Measurements from ENCODE around the gene RYR1.

The RYR1 gene

DNA sequence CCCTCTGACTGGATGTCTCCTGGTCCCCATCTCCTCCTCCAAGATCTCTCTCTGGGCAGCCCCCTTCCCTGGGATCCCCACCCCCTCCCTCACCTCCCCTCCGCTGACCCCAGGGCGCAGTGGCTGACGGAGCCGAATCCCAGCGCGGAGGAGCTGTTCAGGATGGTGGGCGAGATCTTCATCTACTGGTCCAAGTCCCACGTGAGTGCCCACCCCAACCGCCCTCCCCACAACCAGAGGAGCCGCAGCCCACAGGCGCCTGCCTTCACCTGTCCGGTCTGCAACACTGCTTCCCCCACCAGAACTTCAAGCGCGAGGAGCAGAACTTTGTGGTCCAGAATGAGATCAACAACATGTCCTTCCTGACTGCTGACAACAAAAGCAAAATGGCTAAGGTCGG, 89.4 kb downstream of the RYR1 start:
- Histone ChIP-seq H3K4me1 (ENCODE audit: control insufficient read depth, insufficient read depth, low read length) (no peaks in the 10 kb centered on the region), H3K9ac (ENCODE audit: low read length) (no peak overlapping the region), H3K27me3 (replicated peaks; ENCODE audit: control insufficient read depth, insufficient read depth, low read length) (peaks cover 11% of the 10 kb centered on the region), H3K36me3 (ENCODE audit: control insufficient read depth, insufficient read depth, low read length, severe bottlenecking) (no peaks in the 10 kb centered on the region), H3K9me3 (ENCODE audit: control insufficient read depth, low read length) (no peaks in the 10 kb centered on the region), H3K4me3 (ENCODE audit: low read length) (no peak overlapping the region)
- no peak for DNase-seq (ENCODE audit: low read depth)

DNA sequence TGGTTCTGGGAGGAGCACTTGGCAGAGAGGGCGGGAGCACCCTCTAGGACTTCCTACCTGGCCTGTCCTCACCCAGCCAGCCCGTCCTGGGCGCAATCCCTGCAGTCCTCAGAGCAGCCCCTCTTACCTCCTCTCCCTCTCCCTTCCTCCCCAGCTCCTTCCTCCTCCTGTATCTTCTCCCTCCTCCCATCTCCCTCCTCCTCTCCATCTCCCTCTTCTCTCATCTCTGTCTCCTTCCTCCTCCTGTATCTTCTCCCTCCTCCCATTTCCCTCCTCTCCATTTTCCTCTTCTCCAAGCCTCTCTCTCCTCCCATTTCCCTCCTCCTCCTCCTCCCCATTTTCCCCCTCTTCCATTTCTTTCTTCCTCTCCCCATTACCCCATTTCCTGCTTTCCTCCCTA, 89.8 kb downstream of the RYR1 start:
- no peak for DNase-seq (ENCODE audit: low read depth)
- no peaks in the 10 kb centered on the region for H3K9me3 ChIP-seq (ENCODE audit: control insufficient read depth, low read length)
- H3K36me3 ChIP-seq (ENCODE audit: control insufficient read depth, insufficient read depth, low read length, severe bottlenecking): no peaks in the 10 kb centered on the region
- no peak overlapping the region for H3K9ac ChIP-seq (ENCODE audit: low read length)
- H3K27me3 ChIP-seq (replicated peaks; ENCODE audit: control insufficient read depth, insufficient read depth, low read length): peaks cover 11% of the 10 kb centered on the region
- H3K4me1 ChIP-seq (ENCODE audit: control insufficient read depth, insufficient read depth, low read length): no peaks in the 10 kb centered on the region
- no peak overlapping the region for H3K4me3 ChIP-seq (ENCODE audit: low read length)

DNA sequence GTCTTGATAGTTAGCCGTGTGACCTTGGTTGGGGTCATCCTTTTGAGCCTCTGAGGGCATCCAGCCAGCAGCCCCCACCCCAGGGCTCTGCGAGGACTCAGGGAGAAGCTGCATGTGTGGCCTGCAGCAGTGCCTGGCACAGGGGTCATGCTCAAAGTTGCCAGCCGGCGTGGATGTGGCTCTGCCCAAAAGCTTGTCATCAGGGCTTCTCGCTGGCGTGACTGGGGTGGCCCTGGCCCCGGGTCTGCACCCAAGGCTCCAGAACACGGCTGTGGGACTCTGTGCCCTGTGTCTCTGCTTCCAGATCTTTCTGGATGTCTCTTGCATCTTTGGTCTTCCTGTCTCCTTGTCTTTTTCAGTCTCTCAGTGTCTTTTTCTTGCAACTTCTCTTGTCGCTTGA, 90.9 kb downstream of the RYR1 start:
- no peaks in the 10 kb centered on the region for H3K4me1 ChIP-seq (ENCODE audit: control insufficient read depth, insufficient read depth, low read length)
- no peak for DNase-seq (ENCODE audit: low read depth)
- no peaks in the 10 kb centered on the region for H3K9me3 ChIP-seq (ENCODE audit: control insufficient read depth, low read length)
- H3K27me3 ChIP-seq (replicated peaks; ENCODE audit: control insufficient read depth, insufficient read depth, low read length): peaks cover 11% of the 10 kb centered on the region
- no peaks in the 10 kb centered on the region for H3K36me3 ChIP-seq (ENCODE audit: control insufficient read depth, insufficient read depth, low read length, severe bottlenecking)
- H3K9ac ChIP-seq (ENCODE audit: low read length): no peak overlapping the region
- H3K4me3 ChIP-seq (ENCODE audit: low read length): no peak overlapping the region

- Histone ChIP-seq H3K36me3 (ENCODE audit: control insufficient read depth, insufficient read depth, low read length, severe bottlenecking) (no peaks in the 10 kb centered on the region), H3K9me3 (ENCODE audit: control insufficient read depth, low read length) (no peaks in the 10 kb centered on the region), H3K4me1 (ENCODE audit: control insufficient read depth, insufficient read depth, low read length) (no peaks in the 10 kb centered on the region), H3K4me3 (ENCODE audit: low read length) (no peak overlapping the region), H3K9ac (ENCODE audit: low read length) (no peak overlapping the region), H3K27me3 (replicated peaks; ENCODE audit: control insufficient read depth, insufficient read depth, low read length) (peaks cover 14% of the 10 kb centered on the region)
- no peak for DNase-seq (ENCODE audit: low read depth)
Measured at GRCh38 chr19:38524994-38525634, 91.6 kb downstream of the RYR1 start.

DNA sequence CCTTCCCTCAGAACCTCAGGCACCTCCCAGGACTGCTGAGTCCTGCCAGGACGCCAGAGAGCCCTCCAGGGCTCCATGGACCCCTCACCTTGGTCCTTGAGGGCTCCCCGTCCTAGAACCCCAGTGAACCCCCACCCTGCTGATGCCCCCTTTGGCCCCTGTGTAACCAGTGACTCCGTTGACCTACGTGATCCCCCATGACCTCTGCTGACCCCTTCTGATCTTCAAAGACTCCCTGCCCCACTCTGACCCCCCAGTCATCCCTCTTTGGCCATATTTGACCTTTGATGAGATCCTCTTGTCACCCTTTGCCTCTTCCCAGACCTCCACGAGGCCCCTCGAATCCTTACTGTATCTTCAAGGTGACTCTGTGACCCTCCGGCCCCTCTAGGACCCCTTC, 92.9 kb downstream of the RYR1 start:
- H3K9ac ChIP-seq (ENCODE audit: low read length): no peak overlapping the region
- H3K4me1 ChIP-seq (ENCODE audit: control insufficient read depth, insufficient read depth, low read length): no peaks in the 10 kb centered on the region
- no peak for DNase-seq (ENCODE audit: low read depth)
- no peaks in the 10 kb centered on the region for H3K36me3 ChIP-seq (ENCODE audit: control insufficient read depth, insufficient read depth, low read length, severe bottlenecking)
- H3K4me3 ChIP-seq (ENCODE audit: low read length): no peak overlapping the region
- no peaks in the 10 kb centered on the region for H3K9me3 ChIP-seq (ENCODE audit: control insufficient read depth, low read length)
- H3K27me3 ChIP-seq (replicated peaks; ENCODE audit: control insufficient read depth, insufficient read depth, low read length): peaks cover 19% of the 10 kb centered on the region

GRCh38 chr19:38527466-38528136, 94.1 kb downstream of the RYR1 start:
- no peak overlapping the region for H3K9ac ChIP-seq (ENCODE audit: low read length)
- H3K4me1 ChIP-seq (ENCODE audit: control insufficient read depth, insufficient read depth, low read length): no peaks in the 10 kb centered on the region
- H3K4me3 ChIP-seq (ENCODE audit: low read length): no peak overlapping the region
- no peaks in the 10 kb centered on the region for H3K36me3 ChIP-seq (ENCODE audit: control insufficient read depth, insufficient read depth, low read length, severe bottlenecking)
- no peaks in the 10 kb centered on the region for H3K9me3 ChIP-seq (ENCODE audit: control insufficient read depth, low read length)
- H3K27me3 ChIP-seq (replicated peaks; ENCODE audit: control insufficient read depth, insufficient read depth, low read length): peaks cover 19% of the 10 kb centered on the region
- no peak for DNase-seq (ENCODE audit: low read depth)

GRCh38 chr19:38528213-38528755, 94.8 kb downstream of the RYR1 start:
- Histone ChIP-seq H3K4me1 (ENCODE audit: control insufficient read depth, insufficient read depth, low read length) (no peaks in the 10 kb centered on the region), H3K36me3 (ENCODE audit: control insufficient read depth, insufficient read depth, low read length, severe bottlenecking) (no peaks in the 10 kb centered on the region), H3K4me3 (ENCODE audit: low read length) (no peak overlapping the region), H3K9me3 (ENCODE audit: control insufficient read depth, low read length) (no peaks in the 10 kb centered on the region), H3K27me3 (replicated peaks; ENCODE audit: control insufficient read depth, insufficient read depth, low read length) (peaks cover 15% of the 10 kb centered on the region), H3K9ac (ENCODE audit: low read length) (no peak overlapping the region)
- DNase-seq (ENCODE audit: low read depth): no peak

GRCh38 chr19:38528931-38529330, 95.4 kb downstream of the RYR1 start:
- Histone ChIP-seq H3K36me3 (ENCODE audit: control insufficient read depth, insufficient read depth, low read length, severe bottlenecking) (no peaks in the 10 kb centered on the region), H3K4me1 (ENCODE audit: control insufficient read depth, insufficient read depth, low read length) (no peaks in the 10 kb centered on the region), H3K9me3 (ENCODE audit: control insufficient read depth, low read length) (no peaks in the 10 kb centered on the region), H3K4me3 (ENCODE audit: low read length) (no peak overlapping the region), H3K27me3 (replicated peaks; ENCODE audit: control insufficient read depth, insufficient read depth, low read length) (peaks cover 11% of the 10 kb centered on the region), H3K9ac (ENCODE audit: low read length) (no peak overlapping the region)
- no peak for DNase-seq (ENCODE audit: low read depth)

GRCh38 chr19:38531515-38531914, 98.0 kb downstream of the RYR1 start:
- H3K4me1 ChIP-seq (ENCODE audit: control insufficient read depth, insufficient read depth, low read length): no peaks in the 10 kb centered on the region
- peaks cover 16% of the 10 kb centered on the region for H3K9me3 ChIP-seq (ENCODE audit: control insufficient read depth, low read length)
- no peak for DNase-seq (ENCODE audit: low read depth)
- no peak overlapping the region for H3K4me3 ChIP-seq (ENCODE audit: low read length)
- H3K27me3 ChIP-seq (replicated peaks; ENCODE audit: control insufficient read depth, insufficient read depth, low read length): peaks cover 12% of the 10 kb centered on the region
- H3K9ac ChIP-seq (ENCODE audit: low read length): no peak overlapping the region
- no peaks in the 10 kb centered on the region for H3K36me3 ChIP-seq (ENCODE audit: control insufficient read depth, insufficient read depth, low read length, severe bottlenecking)

DNA sequence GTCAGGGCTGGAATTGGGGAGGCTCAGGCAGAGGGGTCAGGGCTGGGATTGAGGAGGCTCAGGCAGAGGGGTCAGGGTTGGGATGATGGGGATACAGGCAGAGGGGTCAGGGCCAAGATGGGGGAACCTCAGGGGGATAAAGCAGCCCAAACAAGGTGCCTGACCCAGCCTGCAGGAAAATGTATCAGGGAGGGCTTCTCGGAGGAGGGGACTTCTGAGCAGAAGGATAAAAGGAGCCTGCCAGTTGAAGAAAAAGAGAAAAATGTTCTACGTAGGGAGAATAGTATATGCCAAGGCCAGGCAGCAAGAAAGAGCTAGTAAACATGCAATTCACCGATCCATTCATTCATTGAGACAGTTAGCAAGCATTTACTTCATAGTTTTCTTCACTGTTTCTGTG, 99.4 kb downstream of the RYR1 start:
- peaks cover 16% of the 10 kb centered on the region for H3K9me3 ChIP-seq (ENCODE audit: control insufficient read depth, low read length)
- H3K4me1 ChIP-seq (ENCODE audit: control insufficient read depth, insufficient read depth, low read length): peaks cover under 1% of the 10 kb centered on the region
- no peaks in the 10 kb centered on the region for H3K36me3 ChIP-seq (ENCODE audit: control insufficient read depth, insufficient read depth, low read length, severe bottlenecking)
- no peak for DNase-seq (ENCODE audit: low read depth)
- peaks cover 12% of the 10 kb centered on the region for H3K27me3 ChIP-seq (replicated peaks; ENCODE audit: control insufficient read depth, insufficient read depth, low read length)
- no peak overlapping the region for H3K9ac ChIP-seq (ENCODE audit: low read length)
- no peak overlapping the region for H3K4me3 ChIP-seq (ENCODE audit: low read length)

DNA sequence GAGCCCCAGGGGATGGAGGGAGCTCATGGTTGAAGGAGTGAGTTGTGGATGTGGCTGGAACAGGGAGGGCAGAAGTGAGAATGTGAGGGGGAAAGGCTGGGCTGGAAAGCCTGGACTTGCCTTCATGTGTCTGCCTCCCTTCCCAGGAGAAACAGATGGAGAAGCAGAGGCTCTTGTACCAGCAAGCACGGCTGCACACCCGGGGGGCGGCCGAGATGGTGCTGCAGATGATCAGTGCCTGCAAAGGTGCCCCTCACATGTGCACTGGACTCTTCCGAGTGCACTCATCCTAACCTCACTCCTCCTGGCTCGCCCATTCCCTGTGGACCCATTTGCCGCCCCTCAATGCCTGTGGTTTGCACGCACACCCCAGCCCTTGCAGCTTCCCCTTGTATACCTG, 101.1 kb downstream of the RYR1 start:
- DNase-seq (ENCODE audit: low read depth): no peak
- Histone ChIP-seq H3K27me3 (replicated peaks; ENCODE audit: control insufficient read depth, insufficient read depth, low read length) (peaks cover 10% of the 10 kb centered on the region), H3K4me3 (ENCODE audit: low read length) (no peak overlapping the region), H3K9me3 (ENCODE audit: control insufficient read depth, low read length) (peaks cover 16% of the 10 kb centered on the region), H3K9ac (ENCODE audit: low read length) (no peak overlapping the region), H3K36me3 (ENCODE audit: control insufficient read depth, insufficient read depth, low read length, severe bottlenecking) (no peaks in the 10 kb centered on the region), H3K4me1 (ENCODE audit: control insufficient read depth, insufficient read depth, low read length) (peaks cover 17% of the 10 kb centered on the region)

Measured in adipocyte (in vitro differentiated cells).